Measurements from ENCODE around the gene COLGALT1.
"Not testable (repeated sequence)": the region's sequence is repeated elsewhere in the genome, so short reads cannot be mapped to it uniquely, and the experiment has no call there.

Gene COLGALT1

GRCh38 chr19:17550076-17550667 is 5.3 kb upstream of the COLGALT1 start:
- no peak overlapping the region for H3K23ac ChIP-seq (ENCODE audit: low read length)
- no peaks in the 10 kb centered on the region for H3K27me3 ChIP-seq (ENCODE audit: insufficient read depth, low read length, poor library complexity)
- no peak overlapping the region for H2BK5ac ChIP-seq (ENCODE audit: low read length)
- H4K8ac ChIP-seq (ENCODE audit: low read depth, low read length): no peak overlapping the region
- H3K4me3 ChIP-seq (ENCODE audit: low read length): no peak overlapping the region
- H3K79me1 ChIP-seq (ENCODE audit: low read length): no peaks in the 10 kb centered on the region
- H3K9ac ChIP-seq (ENCODE audit: low read length): no peak overlapping the region
- H3K4me1 ChIP-seq (ENCODE audit: control insufficient read depth, low read depth, low read length): no peaks in the 10 kb centered on the region
- H2AK5ac ChIP-seq (ENCODE audit: low read length): no peak overlapping the region
- no peaks in the 10 kb centered on the region for H3K36me3 ChIP-seq (ENCODE audit: control insufficient read depth, insufficient read depth, low read length)
- no peak overlapping the region for H2BK120ac ChIP-seq (ENCODE audit: low read depth, low read length)
- H3K4me2 ChIP-seq (ENCODE audit: low read length): no peak overlapping the region
- DNase-seq: no peak
- no peaks in the 10 kb centered on the region for H3K79me2 ChIP-seq (ENCODE audit: control insufficient read depth, insufficient read depth, low read length)
- H3K4ac ChIP-seq (ENCODE audit: low read depth, low read length): no peak overlapping the region
- H3K56ac ChIP-seq (ENCODE audit: low read length): no peak overlapping the region
- H3K27ac ChIP-seq (ENCODE audit: low read depth, low read length): no peak overlapping the region
- no peak overlapping the region for H2BK15ac ChIP-seq (replicated peaks; ENCODE audit: low read depth)
- H4K5ac ChIP-seq (ENCODE audit: low read length): no peak overlapping the region
- no CpG with 5 or more reads among the region's 4 CpGs for WGBS (ENCODE audit: extremely low coverage, insufficient coverage, low lambda C conversion rate)
- H3K18ac ChIP-seq (ENCODE audit: low read length): no peak overlapping the region

- no CpG with 5 or more reads among the region's 4 CpGs for WGBS (ENCODE audit: extremely low coverage, insufficient coverage, low lambda C conversion rate)
- H2BK120ac ChIP-seq (ENCODE audit: low read depth, low read length); H3K9ac ChIP-seq (ENCODE audit: low read length); H3K18ac ChIP-seq (ENCODE audit: low read length); H4K5ac ChIP-seq (ENCODE audit: low read length); H2BK15ac ChIP-seq (replicated peaks; ENCODE audit: low read depth); H3K4me1 ChIP-seq (ENCODE audit: control insufficient read depth, low read depth, low read length); H3K4me3 ChIP-seq (ENCODE audit: low read length); H3K79me2 ChIP-seq (ENCODE audit: control insufficient read depth, insufficient read depth, low read length); H3K36me3 ChIP-seq (ENCODE audit: control insufficient read depth, insufficient read depth, low read length); H3K56ac ChIP-seq (ENCODE audit: low read length); H3K79me1 ChIP-seq (ENCODE audit: low read length); H3K27ac ChIP-seq (ENCODE audit: low read depth, low read length); DNase-seq; H2BK5ac ChIP-seq (ENCODE audit: low read length); H2AK5ac ChIP-seq (ENCODE audit: low read length); H4K8ac ChIP-seq (ENCODE audit: low read depth, low read length); H3K23ac ChIP-seq (ENCODE audit: low read length); H3K27me3 ChIP-seq (ENCODE audit: insufficient read depth, low read length, poor library complexity); H3K4me2 ChIP-seq (ENCODE audit: low read length); H3K4ac ChIP-seq (ENCODE audit: low read depth, low read length): not testable (repeated sequence)
Observed at GRCh38 chr19:17552735-17553134, 2.7 kb upstream of the COLGALT1 start.

- Histone ChIP-seq H2BK15ac (replicated peaks; ENCODE audit: low read depth) (no peak overlapping the region), H3K4me3 (ENCODE audit: low read length) (no peak overlapping the region), H3K79me1 (ENCODE audit: low read length) (no peaks in the 10 kb centered on the region), H2AK5ac (ENCODE audit: low read length) (no peak overlapping the region), H2BK120ac (ENCODE audit: low read depth, low read length) (no peak overlapping the region), H3K4ac (ENCODE audit: low read depth, low read length) (no peak overlapping the region), H4K5ac (ENCODE audit: low read length) (no peak overlapping the region), H3K18ac (ENCODE audit: low read length) (no peak overlapping the region), H3K27ac (ENCODE audit: low read depth, low read length) (peak overlapping the region; percentile 20), H3K56ac (ENCODE audit: low read length) (peak overlapping the region; percentile 52), H4K8ac (ENCODE audit: low read depth, low read length) (no peak overlapping the region), H3K4me1 (ENCODE audit: control insufficient read depth, low read depth, low read length) (no peaks in the 10 kb centered on the region), H3K23ac (ENCODE audit: low read length) (no peak overlapping the region), H3K79me2 (ENCODE audit: control insufficient read depth, insufficient read depth, low read length) (no peaks in the 10 kb centered on the region), H3K27me3 (ENCODE audit: insufficient read depth, low read length, poor library complexity) (no peaks in the 10 kb centered on the region), H3K36me3 (ENCODE audit: control insufficient read depth, insufficient read depth, low read length) (no peaks in the 10 kb centered on the region), H3K4me2 (ENCODE audit: low read length) (no peak overlapping the region), H3K9ac (ENCODE audit: low read length) (peak overlapping the region; percentile 27), H2BK5ac (ENCODE audit: low read length) (no peak overlapping the region)
- no peak for DNase-seq
- WGBS (ENCODE audit: extremely low coverage, insufficient coverage, low lambda C conversion rate): no CpG with 5 or more reads among the region's 7 CpGs
Observed at GRCh38 chr19:17553256-17553655, 2.2 kb upstream of the COLGALT1 start.

GRCh38 chr19:17554968-17555479 is 425 bp upstream of the COLGALT1 start:
- Histone ChIP-seq H3K27me3 (ENCODE audit: insufficient read depth, low read length, poor library complexity) (no peaks in the 10 kb centered on the region), H4K8ac (ENCODE audit: low read depth, low read length) (no peak overlapping the region), H3K23ac (ENCODE audit: low read length) (no peak overlapping the region), H3K79me2 (ENCODE audit: control insufficient read depth, insufficient read depth, low read length) (no peaks in the 10 kb centered on the region), H2AK5ac (ENCODE audit: low read length) (no peak overlapping the region), H3K4ac (ENCODE audit: low read depth, low read length) (no peak overlapping the region), H3K56ac (ENCODE audit: low read length) (peak overlapping the region; percentile 75), H3K36me3 (ENCODE audit: control insufficient read depth, insufficient read depth, low read length) (peaks cover under 1% of the 10 kb centered on the region), H2BK120ac (ENCODE audit: low read depth, low read length) (no peak overlapping the region), H4K5ac (ENCODE audit: low read length) (no peak overlapping the region), H3K27ac (ENCODE audit: low read depth, low read length) (no peak overlapping the region), H3K4me2 (ENCODE audit: low read length) (peak overlapping the region; percentile 53), H2BK5ac (ENCODE audit: low read length) (no peak overlapping the region), H2BK15ac (replicated peaks; ENCODE audit: low read depth) (no peak overlapping the region), H3K18ac (ENCODE audit: low read length) (no peak overlapping the region), H3K79me1 (ENCODE audit: low read length) (no peaks in the 10 kb centered on the region), H3K4me1 (ENCODE audit: control insufficient read depth, low read depth, low read length) (no peaks in the 10 kb centered on the region), H3K9ac (ENCODE audit: low read length) (peak overlapping the region; percentile 3), H3K4me3 (ENCODE audit: low read length) (peak overlapping the region; percentile 8)
- no peak for DNase-seq
- WGBS (ENCODE audit: extremely low coverage, insufficient coverage, low lambda C conversion rate): no CpG with 5 or more reads among the region's 19 CpGs

- peak; percentile 60 for DNase-seq
- H3K9ac ChIP-seq (ENCODE audit: low read length): peak overlapping the region; percentile 93
- no peak overlapping the region for H3K4ac ChIP-seq (ENCODE audit: low read depth, low read length)
- no CpG with 5 or more reads among the region's 46 CpGs for WGBS (ENCODE audit: extremely low coverage, insufficient coverage, low lambda C conversion rate)
- H4K8ac ChIP-seq (ENCODE audit: low read depth, low read length): no peak overlapping the region
- H2BK15ac ChIP-seq (replicated peaks; ENCODE audit: low read depth): no peak overlapping the region
- peak overlapping the region; percentile 92 for H3K4me3 ChIP-seq (ENCODE audit: low read length)
- no peak overlapping the region for H3K27ac ChIP-seq (ENCODE audit: low read depth, low read length)
- H3K23ac ChIP-seq (ENCODE audit: low read length): no peak overlapping the region
- no peak overlapping the region for H2BK120ac ChIP-seq (ENCODE audit: low read depth, low read length)
- H3K18ac ChIP-seq (ENCODE audit: low read length): no peak overlapping the region
- H2BK5ac ChIP-seq (ENCODE audit: low read length): no peak overlapping the region
- H3K36me3 ChIP-seq (ENCODE audit: control insufficient read depth, insufficient read depth, low read length): peaks cover 4% of the 10 kb centered on the region
- H4K5ac ChIP-seq (ENCODE audit: low read length): no peak overlapping the region
- peak overlapping the region; percentile 97 for H3K56ac ChIP-seq (ENCODE audit: low read length)
- H3K4me1 ChIP-seq (ENCODE audit: control insufficient read depth, low read depth, low read length): no peaks in the 10 kb centered on the region
- H3K27me3 ChIP-seq (ENCODE audit: insufficient read depth, low read length, poor library complexity): no peaks in the 10 kb centered on the region
- no peak overlapping the region for H2AK5ac ChIP-seq (ENCODE audit: low read length)
- no peaks in the 10 kb centered on the region for H3K79me2 ChIP-seq (ENCODE audit: control insufficient read depth, insufficient read depth, low read length)
- H3K79me1 ChIP-seq (ENCODE audit: low read length): no peaks in the 10 kb centered on the region
- peak overlapping the region; percentile 72 for H3K4me2 ChIP-seq (ENCODE audit: low read length)
Observed at GRCh38 chr19:17555929-17556813, 722 bp downstream of the COLGALT1 start.

All from mesendoderm (in vitro differentiated cells).